AG09319 (cell line): ENCODE measurements around the gene CPXM1.
A peak's percentile ranks its signal among the peaks of the same experiment; 100 is the strongest.

Experiments used
- DNase-seq: peaks from one replicate; pipeline ENCODE4 v3.0.0-alpha.2; 2010; ENCODE audit warnings: low read depth; ENCODE audit errors: extremely low read depth
- CTCF ChIP-seq: IDR thresholded peaks from 2 replicates; pipeline ENCODE4 v1.5.1; 2011; ENCODE audit warnings: low read depth, mild to moderate bottlenecking, inconsistent platforms, low read length, moderate library complexity

Gene CPXM1

GRCh38 chr20:2840138-2840966 is 39.9 kb upstream of the CPXM1 start, which contains the start of the genes PCED1A and VPS16:
Gene PCED1A (minus strand): TSS chr20:2840655. CDS start chr20:2839912, 743 bp downstream.
Gene VPS16 (plus strand): TSS chr20:2840745. CDS start chr20:2840775, 30 bp downstream.
- no peak for TF ChIP-seq CTCF
- DNase-seq = peak; percentile 57

- no peak for TF ChIP-seq CTCF
- no peak for DNase-seq
Measured at GRCh38 chr20:2839732-2840137, 39.3 kb upstream of the CPXM1 start.

- DNase-seq = no peak
- TF ChIP-seq CTCF = no peak
Measured at GRCh38 chr20:2838847-2839671, 38.6 kb upstream of the CPXM1 start.

- TF ChIP-seq CTCF = no peak
- DNase-seq = no peak
Measured at GRCh38 chr20:2838170-2838797, 37.9 kb upstream of the CPXM1 start.

- TF ChIP-seq CTCF = no peak
- DNase-seq = no peak
Measured at GRCh38 chr20:2837221-2837960, 37.0 kb upstream of the CPXM1 start.

- TF ChIP-seq CTCF = no peak
- DNase-seq = no peak
Measured at GRCh38 chr20:2836035-2836434, 35.6 kb upstream of the CPXM1 start.
